Lung (tissue), 12 donors: ENCODE measurements around the gene E2F4. TPM values are rescaled to one million over a fixed set of nuclear protein-coding genes. Genes with fewer than 3 reads are reported as not detected.

Source experiments
- ATAC-seq: fragments of 200-7000 bp; cut with Tn5 transposase; one replicate; pipeline ENCODE4 v1.9.1; 2020; ENCODE audit warnings: moderate number of reproducible peaks; ENCODE audit not compliant: insufficient read depth, low FRiP score
- DNase-seq, 3 donors: peaks; one replicate each; pipeline ENCODE4 v3.0.0-alpha.2; 2013 to 2017
- H3K27ac ChIP-seq, 2 donors: one replicate each; pipeline ENCODE4 v1.5.1; 2013; ENCODE audit warnings: mild to moderate bottlenecking in 2 of 2, moderate library complexity in 2 of 2, control low read depth in 1 of 2, inconsistent platforms in 1 of 2, low read depth in 1 of 2, low read length in 1 of 2
- H3K27me3 ChIP-seq, 3 donors: one replicate each; pipeline ENCODE4 v1.5.1; 2013; ENCODE audit warnings: low read length in 2 of 3; ENCODE audit not compliant: control insufficient read depth in 3 of 3, insufficient read depth in 3 of 3
- H3K36me3 ChIP-seq, 4 donors: one replicate each; pipeline ENCODE4 v1.5.1; 2013; ENCODE audit warnings: low read length in 4 of 4, mild to moderate bottlenecking in 1 of 4, moderate library complexity in 1 of 4; ENCODE audit not compliant: control insufficient read depth in 4 of 4, insufficient read depth in 4 of 4
- H3K4me1 ChIP-seq, 5 donors: one replicate each; pipeline ENCODE4 v1.5.1; 2013; ENCODE audit warnings: low read length in 5 of 5, mild to moderate bottlenecking in 2 of 5, moderate library complexity in 1 of 5; ENCODE audit not compliant: control insufficient read depth in 5 of 5, insufficient read depth in 5 of 5
- H3K4me3 ChIP-seq: one replicate; pipeline ENCODE4 v1.5.1; 2013; ENCODE audit warnings: mild to moderate bottlenecking, control low read depth, moderate library complexity
- H3K9ac ChIP-seq, 2 donors: one replicate each; pipeline ENCODE4 v1.5.1; 2013; ENCODE audit warnings: low read length in 2 of 2, control low read depth in 1 of 2; ENCODE audit not compliant: insufficient read depth in 1 of 2
- H3K9me3 ChIP-seq, 4 donors: one replicate each; pipeline ENCODE4 v1.5.1; 2013; ENCODE audit warnings: low read length in 3 of 4, mild to moderate bottlenecking in 1 of 4, moderate library complexity in 1 of 4; ENCODE audit not compliant: control insufficient read depth in 4 of 4, insufficient read depth in 3 of 4
- CTCF ChIP-seq: IDR thresholded peaks from 2 replicates; pipeline ENCODE4 v1.5.1; 2012; ENCODE audit warnings: mild to moderate bottlenecking; ENCODE audit errors: control extremely low read depth, extremely low read depth
- WGBS, 2 donors: extraction: QIAGEN DNeasy Blood & Tissue Kit; methylation state at CpG; one replicate each; pipeline ENCODE4 v1.1.7; 2013; 5-methylcytosine and 5-hydroxymethylcytosine counted together
- polyA plus RNA-seq, 2 donors: library from polyadenylated mRNA; stranded (reverse); fragments of 200-250 nt; gene quantifications; one replicate each; pipeline ENCODE4 v1.2.1, GENCODE V29; 2013
- total RNA-seq, 2 donors: library from RNA; depleted of rRNA in 1 of 2; stranded (reverse); fragments of >200 nt in 1 of 2; gene quantifications; one replicate each; pipeline ENCODE4 v1.2.1, GENCODE V29; 2014 to 2021
- donor health status: control.
- donor health status: control.
- donor health status: Bipolar disorder and iron deficiency.
- donor health status: healthy.
- donor health status: DM: yes; HTN: yes; CAD: no.

Gene E2F4
- total and polyA plus RNA-seq, 4 donors: 27.8 to 86.1 (median 56.4) TPM

GRCh38 chr16:67204076-67204475 lies 12.1 kb downstream of the E2F4 start:
- DNase-seq: no peak
- WGBS, 2 donors: 83 to 88% methylated on average over 4 of the region's 4 CpGs

GRCh38 chr16:67206129-67206837 lies 14.3 kb downstream of the E2F4 start:
- Histone ChIP-seq H3K27me3 (no peaks in the 10 kb centered on the region), H3K4me3 (no peak overlapping the region), H3K9me3 (no peaks in the 10 kb centered on the region), H3K27ac (no peak overlapping the region), H3K9ac (no peak overlapping the region), H3K4me1 (peaks cover 0 to 7% (median 0%) of the 10 kb centered on the region in 5 donors), H3K36me3 (peaks cover 3 to 32% (median 6%) of the 10 kb centered on the region in 4 donors)
- no peak for TF ChIP-seq CTCF
- DNase-seq (no peak), ATAC-seq (no peak)
- WGBS, 2 donors: 95 to 98% methylated on average over 8 of the region's 8 CpGs

More at GRCh38 chr16:67204076-67204475, 12.1 kb downstream of the E2F4 start:
- H3K27ac ChIP-seq: no peak overlapping the region
- no peaks in the 10 kb centered on the region for H3K27me3 ChIP-seq
- TF ChIP-seq CTCF: no peak
- peaks cover 0 to 7% (median 0%) of the 10 kb centered on the region in 5 donors for H3K4me1 ChIP-seq
- H3K4me3 ChIP-seq: no peak overlapping the region
- no peak overlapping the region for H3K9ac ChIP-seq
- ATAC-seq: no peak
- H3K9me3 ChIP-seq: no peaks in the 10 kb centered on the region
- H3K36me3 ChIP-seq: peaks cover 3 to 41% (median 6%) of the 10 kb centered on the region in 4 donors

- TF ChIP-seq CTCF: no peak
- no peaks in the 10 kb centered on the region for H3K9me3 ChIP-seq
- H3K4me1 ChIP-seq: peaks cover 0 to 7% (median 0%) of the 10 kb centered on the region in 5 donors
- H3K36me3 ChIP-seq: peaks cover 3 to 26% (median 4%) of the 10 kb centered on the region in 4 donors
- no peaks in the 10 kb centered on the region for H3K27me3 ChIP-seq
- no peak overlapping the region for H3K9ac ChIP-seq
- H3K4me3 ChIP-seq: no peak overlapping the region
- WGBS, 2 donors: 94 to 95% methylated on average over 3 of the region's 3 CpGs
- H3K27ac ChIP-seq: no peak overlapping the region
- ATAC-seq: no peak
- no peak for DNase-seq
These were observed 14.9 kb downstream of the E2F4 start for GRCh38 chr16:67206838-67207248.
